ENCODE data around the gene MCM5.

MCM5 gene

DNA sequence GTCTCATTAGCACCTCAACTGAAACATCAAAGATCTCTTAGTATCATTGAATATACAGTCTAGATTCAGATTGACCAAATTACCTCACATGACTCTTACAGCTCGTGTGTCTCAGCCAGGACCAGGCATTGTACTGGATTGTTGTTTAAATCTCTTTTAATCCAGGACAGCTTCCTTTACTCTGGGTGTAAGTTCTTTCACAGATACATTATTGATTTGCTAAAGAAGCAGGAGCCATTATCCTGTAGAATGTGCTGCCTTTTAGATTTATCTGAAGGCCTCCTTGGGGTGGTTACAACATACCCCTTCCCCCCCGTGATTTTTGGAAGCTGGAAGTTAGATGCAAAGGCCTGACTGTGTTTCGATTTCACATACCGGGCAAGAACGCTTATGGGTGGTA, 4.2 kb downstream of the MCM5 start:
- no peak for DNase-seq

DNA sequence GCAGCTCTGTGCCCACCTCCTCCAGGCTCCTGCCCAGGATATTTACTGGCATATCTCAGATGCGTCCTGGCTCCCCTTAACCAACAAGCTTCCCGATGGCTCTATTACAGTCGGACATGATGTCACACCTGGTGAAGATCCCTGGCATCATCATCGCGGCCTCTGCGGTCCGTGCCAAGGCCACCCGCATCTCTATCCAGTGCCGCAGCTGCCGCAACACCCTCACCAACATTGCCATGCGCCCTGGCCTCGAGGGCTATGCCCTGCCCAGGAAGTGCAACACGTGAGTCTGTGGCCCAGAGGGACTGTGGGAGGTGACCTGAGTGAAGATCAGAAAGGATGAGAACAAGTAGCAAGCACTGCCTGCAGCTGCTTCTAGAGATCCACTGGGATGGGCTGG, 6.5 kb downstream of the MCM5 start:
- DNase-seq: no peak

DNA sequence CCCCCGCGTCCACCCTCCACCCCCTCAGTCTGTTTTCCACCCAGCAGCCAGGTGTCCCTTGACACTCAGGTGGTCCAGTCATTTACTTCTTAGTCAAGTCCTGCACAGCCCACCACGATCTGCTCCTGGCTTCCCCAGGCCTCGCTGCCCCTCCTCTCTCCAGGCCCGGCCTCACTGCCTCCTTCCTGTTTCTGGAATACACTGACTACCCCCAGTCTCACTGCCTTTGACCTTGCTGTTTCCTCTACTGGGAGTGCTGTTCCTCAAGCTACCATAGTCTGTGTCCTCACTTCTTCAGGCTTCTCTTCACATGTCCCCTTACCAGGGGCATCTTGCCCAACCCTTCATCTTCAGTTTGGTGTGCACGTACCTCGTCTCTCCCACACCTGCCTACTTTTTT, 7.4 kb downstream of the MCM5 start:
- DNase-seq: no peak

DNA sequence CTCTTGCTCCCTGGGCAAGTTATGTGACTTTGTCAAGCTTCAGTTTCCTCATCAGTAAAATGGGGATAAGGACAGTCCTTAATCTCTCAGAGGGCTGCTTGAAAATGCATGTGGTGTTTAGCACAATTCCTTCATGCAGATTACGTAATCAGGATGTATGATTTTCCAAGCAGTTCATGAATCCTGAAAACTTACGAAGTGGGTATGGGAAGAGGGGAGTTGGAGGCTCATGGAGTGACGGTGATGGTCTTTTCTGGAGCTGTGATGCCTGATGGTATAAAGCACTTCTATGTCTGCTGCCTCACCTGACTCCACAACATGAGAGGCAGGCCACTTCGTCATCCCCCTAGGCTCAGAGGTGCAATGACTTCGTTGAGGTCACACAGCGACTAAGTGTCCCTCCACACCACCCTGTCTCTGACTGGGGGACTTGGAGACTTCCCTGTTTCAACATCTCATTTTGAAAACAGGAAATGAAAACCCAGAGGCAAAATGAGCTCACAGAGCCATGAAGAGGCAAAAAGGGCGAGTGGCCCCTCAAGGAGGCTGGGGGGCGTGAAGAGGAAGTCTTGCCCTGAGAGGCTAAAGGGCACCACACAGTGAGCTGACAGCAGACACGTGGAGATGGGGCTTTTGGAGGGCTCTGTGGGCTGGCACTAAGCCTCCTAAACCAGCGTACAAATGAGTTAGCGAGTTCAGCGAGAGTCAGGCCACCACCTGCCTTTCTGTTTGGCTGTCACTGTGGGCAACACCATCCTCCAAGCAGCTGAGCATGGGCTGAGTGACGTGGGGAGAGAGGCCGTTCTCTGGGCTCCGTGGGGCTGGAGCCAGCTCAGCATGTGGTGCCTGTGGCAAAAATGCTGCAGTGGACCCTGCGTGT, 10.1 kb downstream of the MCM5 start:
- no peak for DNase-seq

DNA sequence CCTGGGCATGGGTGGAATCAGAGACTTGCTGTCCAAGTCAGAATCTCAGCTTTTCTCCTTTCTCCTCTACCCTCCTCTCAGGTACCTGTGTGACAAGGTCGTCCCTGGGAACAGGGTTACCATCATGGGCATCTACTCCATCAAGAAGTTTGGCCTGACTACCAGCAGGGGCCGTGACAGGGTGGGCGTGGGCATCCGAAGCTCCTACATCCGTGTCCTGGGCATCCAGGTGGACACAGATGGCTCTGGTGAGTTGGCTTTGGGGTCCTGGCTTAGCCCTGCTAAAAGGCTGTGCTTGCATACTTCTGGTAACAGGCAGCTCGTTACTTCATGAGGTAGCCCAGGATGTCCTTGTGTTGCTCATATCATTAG, 10.7 kb downstream of the MCM5 start:
- DNase-seq: no peak

DNA sequence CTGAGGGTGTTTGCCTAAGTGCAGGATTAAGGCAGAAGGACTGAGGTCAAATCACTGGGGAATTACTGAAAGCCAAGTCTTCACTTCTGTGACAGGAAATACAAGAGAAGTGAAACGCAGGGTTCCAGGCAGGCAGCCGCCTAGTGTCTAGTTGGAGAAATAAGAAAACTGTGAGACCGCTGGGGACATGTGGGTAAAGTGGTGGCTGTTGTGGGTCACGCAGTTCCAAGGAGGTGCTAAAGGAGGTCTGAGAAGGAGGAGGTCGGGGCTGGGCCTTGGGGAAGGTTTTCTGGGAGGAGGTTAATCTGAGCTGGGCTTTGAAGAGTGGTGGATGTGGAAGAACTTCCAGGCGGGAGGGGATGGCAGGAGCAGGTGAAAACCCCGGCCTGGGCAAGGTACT, 11.2 kb downstream of the MCM5 start:
- no peak for DNase-seq

DNA sequence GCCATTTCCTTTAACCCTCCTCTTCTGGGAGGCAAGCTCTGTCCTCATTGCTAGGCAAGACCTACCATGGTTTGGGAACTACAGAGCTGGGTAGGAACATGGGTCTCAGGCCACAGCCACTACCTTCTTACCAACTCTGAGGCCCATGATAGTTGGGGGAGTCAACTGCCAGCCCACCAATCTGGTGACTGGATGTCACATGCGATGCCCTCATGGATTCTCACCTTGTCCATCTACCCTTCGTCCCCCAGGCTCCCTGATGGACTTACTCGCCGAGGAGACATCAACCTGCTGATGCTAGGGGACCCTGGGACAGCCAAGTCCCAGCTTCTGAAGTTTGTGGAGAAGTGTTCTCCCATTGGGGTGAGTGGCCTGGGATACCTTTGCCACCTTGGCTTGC, 13.7 kb downstream of the MCM5 start:
- no peak for DNase-seq

DNA sequence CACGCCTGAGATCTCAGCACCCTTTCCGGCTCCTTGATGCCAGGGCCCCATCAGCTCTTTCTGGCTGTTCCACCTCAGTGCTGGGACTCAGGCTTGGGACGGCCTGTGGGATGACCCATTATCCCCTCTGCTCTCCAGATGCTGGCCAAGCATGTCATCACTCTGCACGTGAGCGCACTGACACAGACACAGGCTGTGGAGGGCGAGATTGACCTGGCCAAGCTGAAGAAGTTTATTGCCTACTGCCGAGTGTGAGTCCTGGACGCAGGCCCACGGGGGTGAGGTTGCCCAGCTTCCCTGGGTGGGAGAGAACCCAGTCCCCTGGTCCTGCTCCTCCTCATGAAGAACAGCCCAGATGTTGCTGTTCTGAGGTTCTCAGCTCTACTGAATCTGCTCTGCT, 17.7 kb downstream of the MCM5 start:
- no peak for DNase-seq

DNA sequence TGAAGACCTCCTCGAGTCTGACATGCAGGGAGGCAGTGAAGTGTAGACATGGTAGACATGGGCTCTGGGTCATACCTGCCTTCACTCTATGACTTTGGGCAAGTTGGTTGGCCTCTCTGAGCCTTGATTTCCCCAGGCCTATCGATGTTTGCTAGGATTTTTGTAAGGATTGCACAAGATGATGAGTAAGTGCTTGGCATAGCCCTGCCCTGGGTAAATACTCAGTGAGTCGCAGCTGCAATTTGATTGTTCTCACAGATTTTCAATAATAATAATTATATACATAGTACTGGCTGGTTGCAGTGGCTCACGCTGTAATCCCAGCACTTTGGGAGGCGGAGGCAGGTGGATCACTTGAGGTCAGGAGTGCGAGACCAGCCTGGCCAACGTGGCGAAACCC, 18.1 kb downstream of the MCM5 start:
- no peak for DNase-seq

DNA sequence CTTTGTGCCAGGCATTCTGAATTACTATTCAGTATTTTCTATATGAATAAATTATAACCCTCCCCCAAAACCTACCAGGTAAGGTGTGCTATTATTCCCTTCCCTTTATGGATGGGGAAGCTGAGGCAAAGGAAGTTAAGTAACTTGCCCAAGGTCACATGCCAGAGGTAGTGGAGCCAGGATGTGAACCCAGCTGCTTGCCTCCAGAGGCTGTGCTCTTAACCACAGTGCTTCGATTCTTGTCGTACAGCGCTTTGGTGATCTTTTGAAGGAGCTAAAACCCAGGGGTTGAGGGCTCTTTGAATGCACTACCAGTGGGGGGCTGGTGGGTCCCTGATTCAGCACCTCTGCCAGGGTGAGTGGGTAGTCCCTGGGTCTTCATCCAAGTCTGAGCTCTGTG, 18.8 kb downstream of the MCM5 start:
- no peak for DNase-seq

DNA sequence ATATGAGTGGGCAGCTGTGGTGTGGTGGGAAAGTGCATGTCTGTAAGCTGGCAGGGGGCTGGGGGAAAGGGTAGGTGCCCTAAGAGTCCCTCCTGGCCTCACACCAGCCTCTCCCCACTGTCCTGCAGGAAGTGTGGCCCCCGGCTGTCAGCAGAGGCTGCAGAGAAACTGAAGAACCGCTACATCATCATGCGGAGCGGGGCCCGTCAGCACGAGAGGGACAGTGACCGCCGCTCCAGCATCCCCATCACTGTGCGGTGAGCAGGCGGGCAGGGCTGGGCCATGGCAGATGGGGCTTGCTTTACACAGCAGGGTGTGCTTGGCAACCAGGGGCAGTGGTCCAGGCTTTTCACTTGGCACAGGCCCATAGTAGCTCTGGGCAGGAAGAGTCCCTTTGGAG, 19.8 kb downstream of the MCM5 start:
- DNase-seq: no peak

DNA sequence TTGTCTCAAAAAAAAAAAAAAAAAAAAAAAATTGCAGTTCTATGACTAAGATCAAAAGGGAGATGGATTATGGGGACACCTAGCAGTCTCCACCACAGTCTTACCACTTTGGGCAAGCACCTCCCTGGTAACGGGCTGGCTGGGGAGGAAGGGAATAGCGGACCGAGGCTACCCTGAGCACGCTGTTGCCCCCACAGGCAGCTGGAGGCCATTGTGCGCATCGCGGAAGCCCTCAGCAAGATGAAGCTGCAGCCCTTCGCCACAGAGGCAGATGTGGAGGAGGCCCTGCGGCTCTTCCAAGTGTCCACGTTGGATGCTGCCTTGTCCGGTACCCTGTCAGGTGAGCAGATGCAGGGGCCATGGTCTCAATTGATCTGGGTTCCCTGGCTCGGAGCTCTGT, 21.2 kb downstream of the MCM5 start:
- no peak for DNase-seq

DNA sequence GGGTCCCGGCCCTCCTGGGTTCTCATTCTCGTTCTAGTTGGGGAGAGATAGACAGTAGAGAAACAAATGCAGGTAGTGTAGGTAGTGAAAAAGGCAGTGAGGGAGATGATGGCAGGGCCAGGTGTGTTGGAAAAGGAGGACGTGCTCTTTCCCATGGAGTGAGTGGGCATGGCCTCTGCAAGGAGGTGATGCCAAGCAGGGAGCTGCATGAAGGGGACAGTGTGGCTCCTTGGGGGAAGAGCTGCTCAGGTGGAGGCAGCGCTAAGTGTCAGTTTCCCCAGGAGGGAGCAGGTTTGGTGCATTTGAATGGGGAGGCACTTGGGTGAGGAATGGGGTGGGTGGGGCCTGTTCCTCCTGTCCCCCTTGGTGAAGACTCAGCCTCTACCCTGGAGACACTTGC, 22.2 kb downstream of the MCM5 start:
- no peak for DNase-seq

DNA sequence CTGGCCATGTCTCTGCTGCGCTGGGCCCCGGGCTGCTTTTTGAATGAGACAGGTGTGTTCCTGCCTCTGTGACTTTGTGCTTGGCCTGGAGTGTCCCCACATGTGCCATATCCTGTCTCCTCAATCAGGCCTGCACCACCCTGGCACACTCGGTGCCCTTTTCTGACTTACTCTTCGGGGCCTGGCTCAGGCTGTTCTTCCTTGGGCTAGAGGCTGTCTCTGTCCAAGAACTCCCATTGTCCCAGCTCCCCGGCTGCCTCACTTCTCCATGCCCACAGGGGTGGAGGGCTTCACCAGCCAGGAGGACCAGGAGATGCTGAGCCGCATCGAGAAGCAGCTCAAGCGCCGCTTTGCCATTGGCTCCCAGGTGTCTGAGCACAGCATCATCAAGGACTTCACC, 23.0 kb downstream of the MCM5 start:
- no peak for DNase-seq

DNA sequence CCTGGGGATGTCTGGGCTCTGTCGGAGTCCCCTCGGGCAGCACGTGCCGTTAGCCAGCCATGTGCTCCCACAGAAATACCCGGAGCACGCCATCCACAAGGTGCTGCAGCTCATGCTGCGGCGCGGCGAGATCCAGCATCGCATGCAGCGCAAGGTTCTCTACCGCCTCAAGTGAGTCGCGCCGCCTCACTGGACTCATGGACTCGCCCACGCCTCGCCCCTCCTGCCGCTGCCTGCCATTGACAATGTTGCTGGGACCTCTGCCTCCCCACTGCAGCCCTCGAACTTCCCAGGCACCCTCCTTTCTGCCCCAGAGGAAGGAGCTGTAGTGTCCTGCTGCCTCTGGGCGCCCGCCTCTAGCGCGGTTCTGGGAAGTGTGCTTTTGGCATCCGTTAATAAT, 24.1 kb downstream of the MCM5 start:
- DNase-seq: no peak

DNA sequence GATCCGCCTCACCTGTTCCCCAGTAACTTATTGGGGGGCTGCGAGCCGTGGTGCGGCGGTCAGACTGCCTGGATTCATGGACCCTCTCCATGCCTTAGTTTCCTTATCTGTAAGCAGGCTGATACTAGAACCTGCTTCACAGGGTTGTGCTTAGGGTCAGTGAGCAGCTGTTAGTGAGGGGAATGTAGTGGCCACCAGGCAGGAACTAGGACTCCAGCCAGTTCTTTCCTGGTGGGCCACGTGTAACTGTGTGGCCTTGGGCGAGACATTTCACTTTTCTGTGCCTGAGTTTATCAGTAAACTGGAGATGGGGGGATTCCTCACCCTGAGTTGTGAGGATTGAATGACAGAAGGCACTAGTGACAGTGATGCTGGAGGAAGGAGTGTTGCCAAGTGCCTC, 24.8 kb downstream of the MCM5 start:
- DNase-seq: no peak

DNA sequence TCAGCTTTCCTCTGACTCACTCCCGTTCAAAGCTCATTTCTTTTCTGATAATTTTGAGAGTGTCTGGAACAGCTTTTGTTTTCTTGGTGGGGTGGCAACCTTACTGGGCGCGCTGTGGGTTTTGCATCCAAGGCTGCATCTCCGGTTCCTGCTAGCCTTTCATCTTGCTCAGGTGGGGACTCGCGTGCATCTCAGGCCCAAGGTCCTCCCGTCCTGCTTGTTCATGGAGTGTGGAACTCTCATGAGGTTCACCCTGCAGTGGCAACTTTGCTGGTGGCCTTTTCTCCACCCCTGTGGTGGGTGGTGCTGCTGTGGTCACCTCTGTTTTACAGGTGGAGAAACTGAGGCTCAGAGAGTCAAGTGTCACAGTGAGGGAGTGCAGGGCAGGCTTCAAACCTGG, 25.6 kb downstream of the MCM5 start:
- no peak for DNase-seq

DNA sequence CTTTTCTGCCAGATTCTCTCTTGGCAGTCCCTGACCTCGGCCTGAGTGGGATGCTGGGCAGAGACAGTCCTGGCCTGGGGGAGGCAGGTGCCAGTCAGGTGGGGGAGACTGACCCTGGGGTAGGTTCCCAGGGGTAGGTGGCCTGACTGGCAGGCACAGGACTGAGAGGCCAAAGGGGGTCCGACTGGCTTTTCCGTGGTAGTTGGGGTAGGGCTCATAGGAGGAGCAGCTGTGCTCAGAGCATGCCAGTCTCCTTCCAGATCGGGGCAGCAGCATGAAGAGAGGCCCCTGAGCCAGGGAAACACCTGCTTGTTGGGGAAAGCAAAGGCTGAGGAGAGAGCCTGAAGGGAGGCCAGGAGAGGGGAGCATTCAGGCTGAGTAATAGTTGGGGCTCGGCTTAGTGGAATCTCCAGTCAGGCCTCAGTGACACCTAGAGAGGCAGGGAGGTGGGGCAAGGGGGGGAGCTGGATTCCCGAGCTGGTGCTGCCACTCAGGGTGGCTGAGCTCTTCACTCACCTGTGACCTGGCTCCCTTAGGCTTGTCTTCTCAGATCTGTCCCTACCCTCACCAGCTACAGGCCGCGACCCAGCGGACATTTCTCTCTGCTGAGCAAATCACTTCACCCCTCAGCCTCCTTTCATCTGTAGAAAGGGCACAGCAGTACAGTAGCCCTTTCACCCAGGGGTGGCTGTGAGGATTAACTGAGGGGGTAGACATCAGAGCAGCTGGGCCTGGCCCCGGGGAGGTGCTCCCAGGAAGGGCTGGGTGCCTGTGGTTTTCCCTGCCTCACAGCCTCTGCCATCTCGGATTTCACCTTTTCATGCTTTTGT, 26.2 kb downstream of the MCM5 start:
- no peak for DNase-seq

DNA sequence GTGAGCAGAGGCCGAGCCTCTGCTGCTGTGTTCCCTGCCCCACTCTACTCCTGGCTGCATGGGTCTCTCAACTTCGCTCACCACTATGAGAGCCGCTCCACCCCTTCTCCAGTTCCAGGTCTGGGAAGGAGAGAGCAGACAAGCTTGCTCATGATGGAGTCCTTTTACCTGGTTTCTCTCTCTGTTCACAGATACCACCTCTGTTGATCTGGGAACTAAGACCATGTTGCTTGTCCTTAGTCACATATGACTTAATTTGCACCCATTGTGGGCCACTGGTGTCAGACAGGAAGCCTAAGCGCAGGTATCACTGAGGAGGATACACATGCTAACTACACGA, 26.8 kb downstream of the MCM5 start:
- DNase-seq: no peak

DNA sequence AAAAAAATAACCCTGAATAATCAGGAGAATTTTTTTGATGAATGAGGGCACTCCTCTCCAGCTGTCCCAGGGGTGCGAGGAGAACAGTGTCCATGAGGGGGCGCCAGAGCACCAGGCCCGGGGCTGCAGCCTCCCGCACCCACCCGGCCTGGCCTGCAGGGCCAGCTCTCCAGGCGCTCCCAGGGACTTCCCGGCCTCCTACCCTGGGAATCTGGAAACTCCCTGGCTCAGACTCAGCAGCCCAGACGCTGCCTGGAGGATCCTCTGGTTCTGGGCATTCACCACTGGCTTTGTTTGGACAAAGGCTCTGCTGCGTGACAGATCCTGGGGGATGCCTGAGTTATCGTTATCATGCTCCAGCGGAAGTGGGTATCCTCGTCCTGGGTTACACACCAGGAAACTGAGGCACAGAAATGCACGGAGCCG, 31.0 kb downstream of the MCM5 start:
- peak; percentile 54 for DNase-seq

DNA sequence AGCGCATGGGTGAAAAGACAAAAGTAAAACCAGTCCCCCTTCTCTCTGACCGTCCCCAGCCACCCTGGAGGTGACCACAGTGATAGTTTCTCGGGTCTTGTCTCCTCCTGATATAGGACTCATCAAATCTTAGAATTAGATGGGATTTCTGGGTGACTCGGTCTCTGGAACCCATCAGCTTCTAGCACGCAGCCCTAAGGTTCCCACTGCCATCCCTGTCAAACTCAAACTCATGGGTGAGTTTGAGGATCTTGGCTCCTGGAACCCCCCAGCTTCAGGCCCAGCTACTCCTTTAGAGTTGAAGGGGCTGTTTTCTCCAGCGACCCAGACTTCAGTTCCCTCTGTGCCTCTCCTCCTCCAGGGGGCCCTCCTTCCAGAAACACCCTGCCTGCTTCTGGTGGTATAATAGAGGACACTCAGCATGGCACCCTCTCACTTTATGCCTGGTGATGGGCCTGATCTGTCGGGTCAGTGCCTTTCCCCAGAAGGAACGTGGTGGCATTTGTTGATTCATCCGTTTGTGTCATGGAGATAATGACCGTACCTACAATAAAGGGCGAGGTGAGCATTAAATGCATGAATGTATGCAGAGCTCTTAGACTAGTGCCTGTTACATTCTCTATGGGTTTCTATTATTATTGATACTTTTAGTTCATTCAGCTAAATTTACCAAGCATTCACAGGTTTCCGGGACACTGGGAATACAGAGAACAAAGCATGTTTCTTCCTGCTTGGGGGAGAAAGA, 31.7 kb downstream of the MCM5 start:
- no peak for DNase-seq

DNA sequence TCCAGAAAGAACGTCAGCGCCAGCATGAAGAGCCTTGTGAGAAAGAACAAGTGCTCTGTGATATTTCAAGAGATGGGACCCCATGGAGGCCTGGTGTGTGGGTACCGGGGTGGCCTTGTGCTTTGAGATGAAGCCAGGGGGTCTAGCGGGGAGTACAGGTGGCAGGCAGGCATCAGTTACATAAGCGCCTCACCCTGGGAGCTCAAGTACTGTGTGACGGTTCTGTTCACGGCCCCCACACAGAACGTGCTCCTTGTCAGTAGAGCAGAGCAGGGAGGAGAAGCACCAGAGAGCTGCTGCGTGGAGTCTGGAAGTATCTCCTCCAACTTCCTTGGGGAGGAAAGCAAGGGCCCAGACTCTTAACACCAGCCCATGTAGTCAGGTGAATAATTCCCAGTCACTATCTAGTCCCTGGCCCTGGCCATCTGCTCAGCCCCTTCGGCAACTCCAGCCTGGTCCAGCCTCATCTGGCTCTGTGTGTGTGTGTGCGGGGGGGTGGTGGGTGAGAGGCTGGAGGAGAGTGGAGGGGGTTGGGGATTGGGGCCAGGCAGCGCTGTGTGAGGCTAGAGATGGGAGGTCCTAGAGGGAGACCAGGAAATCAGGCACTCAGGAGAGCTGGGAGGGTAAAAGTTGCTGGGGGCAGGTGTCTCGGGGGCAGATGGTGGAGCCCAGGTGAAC, 32.4 kb downstream of the MCM5 start:
- no peak for DNase-seq

DNA sequence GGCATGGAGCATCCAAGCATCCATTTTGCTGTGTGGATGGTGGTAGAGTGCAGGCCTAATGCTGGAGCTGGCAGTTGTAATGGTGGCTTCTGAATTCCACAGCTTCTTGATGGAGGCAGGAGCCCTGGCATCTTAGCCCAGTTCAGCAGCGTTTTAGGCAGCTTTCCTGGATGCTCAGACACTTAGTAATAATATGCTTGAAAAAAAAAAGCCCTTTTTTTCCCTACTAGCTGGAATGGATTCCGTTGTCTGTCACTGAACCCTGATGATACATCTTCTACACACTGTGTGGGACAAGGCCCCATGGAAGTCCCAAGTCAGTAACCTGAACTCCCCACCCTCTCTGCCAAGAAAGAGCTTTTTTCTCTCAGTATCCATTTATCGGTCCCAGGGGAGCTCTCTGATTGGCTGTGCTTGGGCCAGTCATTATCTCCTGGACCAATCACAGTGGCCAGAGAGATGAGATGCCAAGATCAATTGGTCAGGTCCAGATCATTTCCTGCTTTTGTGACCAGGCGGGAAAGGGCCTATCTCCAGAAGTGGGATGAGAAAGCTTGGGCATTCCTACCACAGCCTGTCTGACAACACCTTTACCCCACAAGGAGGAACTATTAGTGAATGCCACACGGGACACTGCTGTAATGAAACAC, 34.2 kb downstream of the MCM5 start:
- DNase-seq: no peak
